HepG2 (cell line): ENCODE results near the gene P2RY2.

Experiments used
- ADNP ChIP-seq: sonication (generic); formaldehyde crosslinking; IDR thresholded peaks from 2 replicates; pipeline ENCODE4 v1.4.0; 2020; ENCODE audit warnings: missing genetic modification reagents
- ARHGAP35 ChIP-seq: sonication (generic); formaldehyde crosslinking; IDR thresholded peaks from 2 replicates; pipeline ENCODE4 v1.9.0; 2022; ENCODE audit warnings: mild to moderate bottlenecking, inconsistent platforms, moderate library complexity, missing genetic modification reagents, borderline replicate concordance
- BRD4 ChIP-seq: sonication (generic); formaldehyde crosslinking; IDR thresholded peaks from 2 replicates; pipeline ENCODE4 v1.4.0; 2020; ENCODE audit warnings: missing genetic modification reagents
- CBX1 ChIP-seq: IDR thresholded peaks from one replicate; pipeline ENCODE4 v1.6.1; 2016; ENCODE audit warnings: antibody characterized with exemption, low read depth
- E2F5 ChIP-seq: sonication (generic); formaldehyde crosslinking; conservative IDR thresholded peaks from 2 replicates; pipeline ENCODE4 v1.4.0; 2020; ENCODE audit warnings: missing genetic modification reagents
- MNT ChIP-seq: fragments of 450-650 bp; IDR thresholded peaks from 2 replicates; pipeline ENCODE4 v1.6.1; 2016
- SMAD3 ChIP-seq: sonication (generic); formaldehyde crosslinking; IDR thresholded peaks from 2 replicates; pipeline ENCODE4 v1.4.0; 2020; ENCODE audit warnings: missing genetic modification reagents
- SMC3 ChIP-seq: IDR thresholded peaks from 2 replicates; pipeline ENCODE4 v1.6.1; 2011; ENCODE audit warnings: low read length, improper control_type of control experiment
- ZNF557 ChIP-seq: sonication (generic); formaldehyde crosslinking; IDR thresholded peaks from 2 replicates; pipeline ENCODE4 v1.4.0; 2020; ENCODE audit warnings: missing genetic modification reagents
- ZNF674 ChIP-seq: sonication (generic); formaldehyde crosslinking; IDR thresholded peaks from 2 replicates; pipeline ENCODE4 v1.5.0; 2020; ENCODE audit warnings: low read depth, mild to moderate bottlenecking, missing genetic modification reagents
- ZNF883 ChIP-seq: sonication (generic); formaldehyde crosslinking; IDR thresholded peaks from 2 replicates; pipeline ENCODE4 v1.5.1; 2020; ENCODE audit warnings: mild to moderate bottlenecking, missing genetic modification reagents; ENCODE audit errors: not compliant biosample characterization

GRCh38 chr11:73203322-73203721 lies 14.8 kb upstream of the P2RY2 start:
- no peak for TF ChIP-seq ARHGAP35
- no peak for TF ChIP-seq ZNF674 (CRISPR knock-in tag)
- TF ChIP-seq SMC3: no peak
- TF ChIP-seq BRD4 (CRISPR knock-in tag): no peak
- no peak for TF ChIP-seq ADNP
- TF ChIP-seq SMAD3 (CRISPR knock-in tag): no peak
- no peak for TF ChIP-seq MNT
- TF ChIP-seq CBX1: no peak
- no peak for TF ChIP-seq ZNF883 (CRISPR knock-in tag)
- TF ChIP-seq ZNF557 (CRISPR knock-in tag): no peak
- TF ChIP-seq E2F5: no peak
